ENCODE data around the gene CDC45.

CDC45 gene

GRCh38 chr22:19471572-19471971 is 8.1 kb upstream of the CDC45 start:
- FAIRE-seq = no peak

GRCh38 chr22:19472233-19472632 is 7.5 kb upstream of the CDC45 start:
- FAIRE-seq = no peak

GRCh38 chr22:19473578-19473977 is 6.1 kb upstream of the CDC45 start:
- no peak for FAIRE-seq

GRCh38 chr22:19476023-19476422 is 3.7 kb upstream of the CDC45 start:
- no peak for FAIRE-seq

GRCh38 chr22:19477321-19478044 is 2.2 kb upstream of the CDC45 start:
- FAIRE-seq = no peak

GRCh38 chr22:19478045-19478900 is 1.4 kb upstream of the CDC45 start:
- FAIRE-seq = no peak

- FAIRE-seq = no peak
These were observed 792 bp upstream of the CDC45 start, which contains the start of gene UFD1 for GRCh38 chr22:19478901-19479354. Gene UFD1 (minus strand): TSS chr22:19479193. CDS start chr22:19479085, 108 bp downstream.

GRCh38 chr22:19480173-19480568 is 451 bp downstream of the CDC45 start:
- FAIRE-seq = no peak

GRCh38 chr22:19480789-19481188 is 1.1 kb downstream of the CDC45 start:
- no peak for FAIRE-seq

- FAIRE-seq = no peak
These were observed 2.6 kb downstream of the CDC45 start for GRCh38 chr22:19482297-19482696.

GRCh38 chr22:19483481-19484244 is 3.9 kb downstream of the CDC45 start:
- FAIRE-seq = no peak

GRCh38 chr22:19488285-19488684 is 8.6 kb downstream of the CDC45 start:
- no peak for FAIRE-seq

GRCh38 chr22:19488884-19489843 is 9.4 kb downstream of the CDC45 start:
- FAIRE-seq = peak; percentile 87

GRCh38 chr22:19490628-19491230 is 11.0 kb downstream of the CDC45 start:
- FAIRE-seq = no peak

- no peak for FAIRE-seq
These were observed 12.9 kb downstream of the CDC45 start for GRCh38 chr22:19492504-19493174.

- no peak for FAIRE-seq
These were observed 14.4 kb downstream of the CDC45 start for GRCh38 chr22:19494001-19494560.

- FAIRE-seq = no peak
These were observed 15.0 kb downstream of the CDC45 start for GRCh38 chr22:19494676-19495173.

- no peak for FAIRE-seq
These were observed 16.0 kb downstream of the CDC45 start for GRCh38 chr22:19495562-19496323.

GRCh38 chr22:19496324-19496630 is 16.6 kb downstream of the CDC45 start:
- no peak for FAIRE-seq

GRCh38 chr22:19497245-19497644 is 17.5 kb downstream of the CDC45 start:
- no peak for FAIRE-seq

All from A204.1 (cell line).